Stimulated activated CD4-positive, alpha-beta T cell treated with anti-CD3 and anti-CD28 coated beads, Interleukin-4, amount 100 ng/mL, for 48 hours (primary cell): Measurements from ENCODE around the gene GPAT2.
"Not testable (repeated sequence)": the region's sequence is repeated elsewhere in the genome, so short reads cannot be mapped to it uniquely, and the experiment has no call there.

Source experiments
- DNase-seq, 2 donors: peaks; one replicate each; pipeline ENCODE4 v3.0.0-alpha.2; 2020; ENCODE audit warnings: low read depth in 2 of 2

Gene GPAT2

GRCh38 chr2:96022701-96023447 is 11.8 kb downstream of the GPAT2 start:
- peak; percentile 53 to 59 for DNase-seq

- DNase-seq, result not testable (repeated sequence)
These were observed 12.6 kb downstream of the GPAT2 start for GRCh38 chr2:96022126-96022525.

- DNase-seq, result not testable (repeated sequence)
These were observed 13.6 kb downstream of the GPAT2 start for GRCh38 chr2:96021142-96021541.

GRCh38 chr2:96019909-96020590 is 14.7 kb downstream of the GPAT2 start:
- DNase-seq, result not testable (repeated sequence)

- DNase-seq, result not testable (repeated sequence)
These were observed 18.4 kb downstream of the GPAT2 start for GRCh38 chr2:96016321-96016720.

GRCh38 chr2:96012792-96013264 is 21.9 kb downstream of the GPAT2 start:
- not testable (repeated sequence) for DNase-seq

GRCh38 chr2:96012086-96012791 is 22.5 kb downstream of the GPAT2 start:
- DNase-seq, result not testable (repeated sequence)

GRCh38 chr2:96011129-96011455 is 23.6 kb downstream of the GPAT2 start:
- not testable (repeated sequence) for DNase-seq

- peak; percentile 95 to 97 for DNase-seq
These were observed 24.2 kb downstream of the GPAT2 start for GRCh38 chr2:96010320-96011128.

- not testable (repeated sequence) for DNase-seq
These were observed 24.9 kb downstream of the GPAT2 start for GRCh38 chr2:96009833-96010232.

GRCh38 chr2:96008051-96008450 is 26.7 kb downstream of the GPAT2 start:
- DNase-seq, result not testable (repeated sequence)

- not testable (repeated sequence) for DNase-seq
These were observed 28.5 kb downstream of the GPAT2 start for GRCh38 chr2:96006248-96006647.

GRCh38 chr2:95992520-95993272 is 42.0 kb downstream of the GPAT2 start:
- peak in 1 of 2 donors; percentile 17 for DNase-seq

- not testable (repeated sequence) for DNase-seq
These were observed 42.6 kb downstream of the GPAT2 start for GRCh38 chr2:95992102-95992501.

- not testable (repeated sequence) for DNase-seq
These were observed 43.2 kb downstream of the GPAT2 start, which contains the start of gene ANKRD36C for GRCh38 chr2:95991351-95992094. Gene ANKRD36C (minus strand): TSS chr2:95991824. CDS start chr2:95991708, 116 bp downstream.

GRCh38 chr2:95990884-95991283 is 43.8 kb downstream of the GPAT2 start:
- DNase-seq, result not testable (repeated sequence)
